Measurements from ENCODE around the gene CCDC87. TPM values are rescaled to one million over a fixed set of nuclear protein-coding genes. Genes with fewer than 3 reads are reported as not detected.
A peak's percentile ranks its signal among the peaks of the same experiment; 100 is the strongest.
"Not testable (repeated sequence)": the region's sequence is repeated elsewhere in the genome, so short reads cannot be mapped to it uniquely, and the experiment has no call there.

CCDC87 gene
- total RNA-seq, 1 donor from 2014 or later: 0.27 TPM

DNA sequence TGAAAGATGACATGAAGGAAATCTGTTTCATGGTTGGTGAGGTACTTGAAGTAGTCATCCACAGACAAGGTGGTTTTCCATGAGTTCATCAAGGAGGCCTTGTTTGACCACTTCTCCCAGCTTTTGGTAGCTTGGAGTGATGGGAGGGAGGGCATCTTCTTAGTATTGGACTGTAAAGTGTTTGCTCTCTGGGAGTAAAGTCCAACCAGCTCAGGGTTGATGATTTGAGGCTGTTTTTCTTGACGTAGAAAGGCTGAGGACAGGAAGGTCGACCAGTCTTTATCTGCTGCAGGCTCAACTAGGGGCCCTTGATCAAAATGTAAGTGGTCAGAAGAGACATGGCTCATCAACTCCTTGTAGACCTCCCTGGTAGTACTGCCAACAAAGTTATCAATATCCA, 1.7 kb downstream of the CCDC87 start:
- no peak for ATAC-seq
- intact Hi-C loops (cut with DNase I): loop anchor here (5.0 kb wide), 1 partner anchor 86 kb away; the partner anchor contains the start of gene RBM4B
- DNase-seq (ENCODE audit: missing footprints): no peak

DNA sequence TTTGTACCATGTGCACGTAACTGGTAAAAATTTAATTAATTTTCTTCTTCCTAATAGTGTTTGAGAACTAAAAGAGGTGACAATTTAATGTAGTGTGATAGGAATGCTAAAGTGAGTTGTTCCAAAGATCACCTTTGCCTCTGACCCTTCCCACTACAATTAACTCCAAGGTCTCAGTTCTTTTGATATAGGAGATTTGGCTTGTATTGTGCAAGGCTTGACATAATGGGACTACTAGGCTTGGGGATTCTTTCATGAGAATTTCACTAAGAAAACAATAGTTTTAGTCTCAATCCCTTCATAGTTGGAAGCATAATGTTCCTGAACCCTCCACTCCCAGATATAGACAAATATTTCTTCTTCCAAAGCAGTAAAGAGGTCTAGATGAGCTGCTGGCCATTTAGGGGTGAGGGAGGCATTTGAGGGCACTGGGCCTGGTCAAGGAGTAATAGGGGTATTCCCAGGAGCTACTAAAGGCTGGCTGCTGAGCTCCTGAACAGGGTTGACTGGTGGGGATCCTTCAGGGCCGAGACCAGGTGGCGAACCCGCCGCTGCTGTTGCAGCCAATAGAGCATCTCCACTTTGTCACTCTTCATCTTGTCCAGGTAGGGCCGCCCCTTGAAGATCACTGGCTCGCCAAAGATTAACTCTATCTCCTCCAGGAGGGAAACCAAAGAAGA, 2.7 kb downstream of the CCDC87 start:
- DNase-seq (ENCODE audit: missing footprints): no peak
- ATAC-seq: no peak
- intact Hi-C loops (cut with DNase I): loop anchor here (5.0 kb wide), 1 partner anchor 87 kb away; the partner anchor contains the start of gene RBM4B

DNA sequence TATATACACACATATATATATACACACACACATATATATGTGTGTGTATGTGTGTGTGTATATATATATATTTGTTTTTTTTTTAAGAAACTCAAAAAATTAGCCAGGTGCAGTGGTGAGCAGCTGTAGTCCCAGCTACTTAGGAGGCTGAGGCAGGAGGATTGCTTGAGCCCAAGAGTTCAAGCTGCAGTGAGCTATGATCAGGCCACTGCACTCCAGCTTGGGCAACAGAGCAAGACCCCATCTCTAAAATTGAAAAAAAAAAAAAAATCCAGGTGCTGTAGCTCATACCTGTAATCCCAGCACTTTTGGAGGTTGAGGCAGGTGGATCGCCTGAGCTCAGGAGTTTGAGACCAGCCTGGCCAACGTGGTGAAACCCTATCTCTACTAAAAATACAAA, 3.5 kb downstream of the CCDC87 start:
- DNase-seq (ENCODE audit: missing footprints); ATAC-seq; intact Hi-C loops (cut with DNase I): not testable (repeated sequence)

DNA sequence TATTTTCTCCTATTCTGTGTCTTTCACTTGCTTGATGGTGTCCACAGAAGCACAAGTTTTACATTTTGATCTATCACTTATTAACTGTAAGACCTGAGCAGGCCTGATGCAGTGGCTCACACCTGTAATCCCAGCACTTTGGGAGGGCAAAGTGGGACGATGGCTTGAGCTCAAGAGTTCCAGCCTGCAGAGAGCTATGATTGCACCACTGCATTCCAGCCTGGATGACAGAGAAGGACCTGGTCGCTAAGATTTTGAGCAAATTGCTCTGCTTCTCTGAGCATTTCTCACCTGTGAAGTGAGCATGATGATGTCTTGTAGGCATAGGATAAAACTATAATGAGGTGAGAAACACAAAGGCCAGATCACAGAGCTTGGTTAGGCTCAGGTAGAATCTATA, 6.7 kb downstream of the CCDC87 start:
- intact Hi-C loops (cut with DNase I): no loop called here
- ATAC-seq (no peak), DNase-seq (ENCODE audit: missing footprints) (no peak)

- DNase-seq (ENCODE audit: missing footprints); intact Hi-C loops (cut with DNase I); ATAC-seq: not testable (repeated sequence)
Measured at GRCh38 chr11:66585447-66585846, 7.4 kb downstream of the CCDC87 start.

GRCh38 chr11:66582565-66583147, 10.2 kb downstream of the CCDC87 start:
- ATAC-seq; DNase-seq (ENCODE audit: missing footprints); intact Hi-C loops (cut with DNase I): not testable (repeated sequence)

- no peak for ATAC-seq
Measured at GRCh38 chr11:66581261-66581660, 11.6 kb downstream of the CCDC87 start.

GRCh38 chr11:66580803-66581202, 12.1 kb downstream of the CCDC87 start:
- no peak for DNase-seq (ENCODE audit: missing footprints)
- no peak for ATAC-seq
- intact Hi-C loops (cut with DNase I): no loop called here

More at GRCh38 chr11:66581261-66581660, 11.6 kb downstream of the CCDC87 start:
- no peak for DNase-seq (ENCODE audit: missing footprints)
- intact Hi-C loops (cut with DNase I): no loop called here

GRCh38 chr11:66579017-66579606, 13.8 kb downstream of the CCDC87 start:
- ATAC-seq (peak; percentile 91), DNase-seq (ENCODE audit: missing footprints) (peak; percentile 85)
- intact Hi-C loops (cut with DNase I): loop anchor here (1.0 kb wide), 1 partner anchor 99 kb away; no protein-coding TSS in a partner anchor

DNA sequence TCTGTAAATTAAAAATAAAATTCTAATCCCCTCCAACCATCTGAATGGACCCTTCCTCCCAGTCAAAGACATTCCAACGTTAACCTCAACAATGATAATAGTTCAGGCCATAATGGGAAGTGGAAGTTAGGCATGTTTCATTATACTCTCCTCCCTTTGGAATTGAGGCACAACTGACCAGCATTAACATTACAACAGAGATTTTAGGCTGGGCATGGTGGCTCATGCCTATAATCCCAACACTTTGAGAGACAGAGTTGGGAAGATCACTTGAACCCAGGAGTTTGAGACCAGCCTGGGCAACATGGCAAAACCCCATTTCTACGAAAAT, 22.0 kb downstream of the CCDC87 start:
- intact Hi-C loops (cut with DNase I): no loop called here
- ATAC-seq (no peak), DNase-seq (ENCODE audit: missing footprints) (no peak)

- intact Hi-C loops (cut with DNase I): no loop called here
- DNase-seq (ENCODE audit: missing footprints) (no peak), ATAC-seq (no peak)
Measured at GRCh38 chr11:66570079-66570849, 22.6 kb downstream of the CCDC87 start.

DNA sequence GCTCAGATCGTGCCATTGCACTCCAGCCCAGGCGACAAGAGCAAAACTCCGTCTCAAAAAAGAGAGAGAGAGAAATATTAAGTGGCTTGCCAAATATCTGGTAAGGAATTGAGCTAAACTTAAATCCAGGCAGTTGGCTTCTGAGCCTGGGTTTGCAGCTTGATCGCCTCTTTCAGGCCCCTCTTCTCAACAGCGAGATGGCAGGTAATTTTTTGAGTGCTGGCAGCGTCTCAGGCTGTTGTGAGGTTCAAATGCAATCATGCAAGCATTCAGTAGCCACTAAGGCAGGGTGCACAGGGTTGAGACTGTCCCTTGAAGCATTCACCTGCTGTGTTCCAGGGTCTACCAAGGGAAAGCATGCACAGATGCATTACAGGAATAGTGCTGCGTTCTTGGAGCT, 23.8 kb downstream of the CCDC87 start:
- ATAC-seq: no peak
- no peak for DNase-seq (ENCODE audit: missing footprints)
- intact Hi-C loops (cut with DNase I): loop anchor here (1.0 kb wide), 1 partner anchor 26 kb away; no protein-coding TSS in a partner anchor

DNA sequence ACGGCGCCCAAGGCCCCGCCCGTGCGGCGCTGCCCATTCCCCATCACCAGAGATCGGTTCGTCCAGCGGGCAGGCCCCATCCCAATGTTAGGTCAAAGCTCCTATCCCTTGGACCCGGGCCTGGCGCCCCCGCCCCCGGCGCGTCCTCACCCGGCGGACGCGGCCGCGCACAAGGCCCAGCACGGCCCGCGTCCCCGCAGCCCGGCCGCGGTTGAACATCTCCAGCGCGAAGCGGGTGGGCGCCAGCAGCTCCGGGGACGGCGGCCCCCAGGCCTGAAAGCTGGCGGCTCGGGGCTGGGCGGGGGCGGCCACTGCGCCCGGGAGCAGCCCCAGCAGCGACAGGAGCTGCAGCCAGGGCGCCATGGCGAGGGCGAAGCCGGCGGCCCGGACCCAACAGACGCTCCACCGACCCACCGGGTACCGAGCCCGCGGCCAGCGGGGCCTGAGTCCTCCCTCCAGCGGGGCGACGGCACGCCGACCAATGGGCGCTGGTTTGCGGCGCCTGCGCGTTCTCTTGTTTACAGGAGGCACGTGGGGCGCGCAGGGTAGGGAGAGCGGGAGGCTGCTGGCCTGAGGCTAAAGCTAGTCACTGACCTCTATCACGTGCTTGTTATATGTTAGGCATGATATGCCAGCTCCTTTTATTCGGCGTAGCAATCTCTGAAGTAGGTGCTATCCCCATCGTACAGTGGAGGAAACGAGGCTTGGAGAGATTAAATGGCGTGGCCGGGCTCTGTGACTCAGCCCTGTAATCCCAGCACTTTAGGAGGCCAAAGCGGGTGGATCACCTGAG, 24.5 kb downstream of the CCDC87 start, which contains the start of gene CTSF:
Gene CTSF, minus strand, starts transcription at position 483 of the 793 bp plus-strand sequence. Its CDS starts 120 bp downstream, at position 363.
- intact Hi-C loops (cut with DNase I): no loop called here
- peak; percentile 97 for ATAC-seq
- DNase-seq (ENCODE audit: missing footprints): peak; percentile 95

GRCh38 chr11:66567787-66568123, 25.1 kb downstream of the CCDC87 start:
- DNase-seq (ENCODE audit: missing footprints) (no peak), ATAC-seq (peak; percentile 11)
- intact Hi-C loops (cut with DNase I): no loop called here

DNA sequence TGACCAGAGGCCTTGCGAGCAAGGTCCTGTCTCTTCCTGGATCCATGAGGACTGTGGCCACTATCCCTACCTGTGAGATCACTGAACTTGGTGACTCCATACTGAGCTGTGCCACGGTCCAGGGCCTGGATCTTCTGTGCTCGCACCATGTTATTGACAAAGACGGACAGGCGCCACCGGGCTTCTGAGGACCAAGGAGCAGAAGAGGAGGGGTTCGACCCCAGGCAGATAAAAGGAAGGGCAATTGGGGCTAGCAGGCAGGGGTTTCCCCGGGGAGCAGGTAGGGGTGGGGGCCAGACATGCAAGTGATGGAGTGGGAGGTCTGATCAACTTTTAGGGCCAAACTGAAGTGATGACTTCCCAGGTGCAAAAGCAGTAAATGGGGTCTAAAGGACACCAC, 26.6 kb downstream of the CCDC87 start:
- intact Hi-C loops (cut with DNase I): no loop called here
- ATAC-seq (no peak), DNase-seq (ENCODE audit: missing footprints) (no peak)

DNA sequence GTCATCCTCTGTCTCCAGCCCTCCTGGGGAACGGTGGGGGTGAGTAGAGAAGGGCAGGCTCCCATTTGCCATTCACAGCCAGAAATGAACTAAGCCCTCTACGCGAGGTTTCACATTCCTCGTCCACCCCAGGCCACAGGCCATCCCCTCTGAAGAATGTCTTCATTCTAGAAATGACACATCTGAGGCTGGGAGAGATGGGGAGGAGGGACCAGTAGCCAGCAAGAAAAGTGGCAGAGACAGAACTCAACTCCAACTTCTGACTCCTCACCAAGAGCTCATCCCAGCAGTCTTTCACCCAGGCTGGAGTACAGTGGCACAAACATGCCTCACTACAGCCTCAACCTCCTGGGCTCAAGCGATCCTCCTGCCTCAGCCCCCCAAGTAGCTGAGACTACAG, 27.9 kb downstream of the CCDC87 start:
- DNase-seq (ENCODE audit: missing footprints): no peak
- intact Hi-C loops (cut with DNase I): no loop called here

GRCh38 chr11:66564538-66564937, 28.3 kb downstream of the CCDC87 start:
- ATAC-seq (no peak), DNase-seq (ENCODE audit: missing footprints) (no peak)
- intact Hi-C loops (cut with DNase I): no loop called here

More for the DNA sequence above, 27.9 kb downstream of the CCDC87 start:
- ATAC-seq: no peak

DNA sequence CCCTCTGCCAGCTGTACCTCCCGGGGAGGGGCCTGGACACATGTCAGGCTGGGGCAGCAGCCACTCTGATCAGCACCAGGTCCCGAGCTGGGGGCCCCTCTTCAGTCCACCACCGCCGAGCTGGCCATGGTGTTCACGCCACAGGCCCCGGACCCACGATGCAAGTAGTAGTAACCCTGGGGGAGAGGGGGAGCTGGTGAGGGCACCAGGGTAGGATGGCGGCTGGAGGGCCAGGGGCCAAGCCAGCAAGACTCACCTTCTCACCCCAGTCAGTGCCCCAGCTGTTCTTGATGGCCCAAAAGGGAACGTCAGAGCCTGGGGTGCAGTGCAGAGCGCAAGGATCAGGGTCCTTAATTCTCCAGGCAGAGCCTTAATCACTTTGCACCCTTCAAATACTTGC, 29.0 kb downstream of the CCDC87 start:
- intact Hi-C loops (cut with DNase I): no loop called here
- no peak for DNase-seq (ENCODE audit: missing footprints)
- ATAC-seq: no peak

Data from Right ventricle myocardium inferior (tissue), 1 donor.